Smooth muscle cell (in vitro differentiated cells): Measurements from ENCODE around the gene PRR35. TPM values are rescaled to one million over a fixed set of nuclear protein-coding genes. Genes with fewer than 3 reads are reported as not detected.

Source experiments
- DNase-seq: peaks from one replicate; lab custom pipeline; 2025; ENCODE audit not compliant: unreplicated experiment; lab: John Stamatoyannopoulos, UW
- H2AFZ ChIP-seq: fragments of 200-600 bp; sonication (generic); 2 replicates; pipeline ENCODE4 v1.6.0; 2016; ENCODE audit warnings: antibody characterized with exemption, low read depth, mild to moderate bottlenecking
- H3F3A ChIP-seq: fragments of 200-600 bp; sonication (generic); 2 replicates; pipeline ENCODE4 v1.6.0; 2017; ENCODE audit warnings: antibody characterized with exemption, low read depth
- H3K27ac ChIP-seq: fragments of 200-600 bp; sonication (generic); 2 replicates; pipeline ENCODE4 v1.5.1; 2016; ENCODE audit warnings: low read depth, mild to moderate bottlenecking
- H3K27me3 ChIP-seq: fragments of 200-600 bp; sonication (generic); 2 replicates; pipeline ENCODE4 v1.6.1; 2016; ENCODE audit warnings: low read depth, mild to moderate bottlenecking
- H3K36me3 ChIP-seq: fragments of 200-600 bp; sonication (generic); 2 replicates; pipeline ENCODE4 v1.5.1; 2016; ENCODE audit warnings: low read depth
- H3K4me1 ChIP-seq: fragments of 200-600 bp; sonication (generic); 2 replicates; pipeline ENCODE4 v1.5.1; 2016; ENCODE audit warnings: low read depth
- H3K4me2 ChIP-seq: fragments of 200-600 bp; sonication (generic); 2 replicates; pipeline ENCODE4 v1.6.0; 2016; ENCODE audit warnings: mild to moderate bottlenecking
- H3K4me3 ChIP-seq: fragments of 200-600 bp; sonication (generic); 2 replicates; pipeline ENCODE4 v1.5.1; 2016; ENCODE audit warnings: mild to moderate bottlenecking
- H3K79me2 ChIP-seq: fragments of 200-600 bp; sonication (generic); 2 replicates; pipeline ENCODE4 v1.6.0; 2016; ENCODE audit warnings: low read depth, mild to moderate bottlenecking
- H3K9ac ChIP-seq: fragments of 200-600 bp; sonication (generic); 2 replicates; pipeline ENCODE4 v1.6.0; 2016; ENCODE audit warnings: low read depth
- H3K9me3 ChIP-seq: fragments of 200-600 bp; sonication (generic); replicated peaks from 2 replicates; pipeline ENCODE4 v1.5.1; 2016; ENCODE audit warnings: low read depth
- H4K20me1 ChIP-seq: fragments of 200-600 bp; sonication (generic); 2 replicates; pipeline ENCODE4 v1.6.0; 2016; ENCODE audit warnings: low read depth
- WGBS: methylation state at CpG from one replicate; pipeline ENCODE4 v1.1.7; 2016; ENCODE audit warnings: low lambda C conversion rate; 5-methylcytosine and 5-hydroxymethylcytosine counted together
- polyA plus RNA-seq: library from polyadenylated mRNA; unstranded; fragments of >200 nt; fragmentation: Nextera tagmentation; extraction: Ambion mirVana; gene quantifications from 2 replicates; pipeline ENCODE4 v1.2.1, GENCODE V29; 2016
- total RNA-seq: library from RNA; depleted of rRNA; stranded (reverse); fragments of >200 nt; gene quantifications from 2 replicates; pipeline ENCODE4 v1.2.3, GENCODE V29; 2014
- TF ChIP-seq, protein P1 (sequence below): fragments of 200-600 bp; sonication (generic); IDR thresholded peaks from 2 replicates; pipeline ENCODE4 v1.5.1; 2017; ENCODE audit warnings: borderline replicate concordance, mild to moderate bottlenecking, antibody characterized with exemption; ENCODE audit not compliant: insufficient read depth, poor library complexity, severe bottlenecking

Gene PRR35
- total and polyA plus RNA-seq, 2 experiments from 2014 or later = not detected

DNA sequence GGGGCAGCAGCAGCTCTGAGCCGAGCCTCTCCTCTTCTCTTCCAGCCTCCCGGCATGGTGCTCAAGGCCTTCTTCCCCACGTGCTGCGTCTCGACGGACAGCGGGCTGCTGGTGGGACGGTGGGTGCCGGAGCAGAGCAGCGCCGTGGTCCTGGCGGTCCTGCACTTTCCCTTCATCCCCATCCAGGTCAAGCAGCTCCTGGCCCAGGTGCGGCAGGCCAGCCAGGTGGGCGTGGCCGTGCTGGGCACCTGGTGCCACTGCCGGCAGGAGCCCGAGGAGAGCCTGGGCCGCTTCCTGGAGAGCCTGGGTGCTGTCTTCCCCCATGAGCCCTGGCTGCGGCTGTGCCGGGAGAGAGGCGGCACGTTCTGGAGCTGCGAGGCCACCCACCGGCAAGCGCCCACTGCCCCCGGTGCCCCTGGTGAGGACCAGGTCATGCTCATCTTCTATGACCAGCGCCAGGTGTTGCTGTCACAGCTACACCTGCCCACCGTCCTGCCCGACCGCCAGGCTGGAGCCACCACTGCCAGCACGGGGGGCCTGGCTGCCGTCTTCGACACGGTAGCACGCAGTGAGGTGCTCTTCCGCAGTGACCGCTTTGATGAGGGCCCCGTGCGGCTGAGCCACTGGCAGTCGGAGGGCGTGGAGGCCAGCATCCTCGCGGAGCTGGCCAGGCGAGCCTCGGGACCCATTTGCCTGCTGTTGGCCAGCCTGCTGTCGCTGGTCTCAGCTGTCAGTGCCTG lies 14.0 kb downstream of the PRR35 start:
- Histone ChIP-seq H4K20me1 (peaks cover 18% of the 10 kb centered on the region), H3K4me1 (peaks cover 2% of the 10 kb centered on the region), H3K9me3 (no peaks in the 10 kb centered on the region), H3K79me2 (peaks cover 13% of the 10 kb centered on the region), H3K4me3 (no peak overlapping the region), H3K27ac (no peak overlapping the region), H3K4me2 (no peak overlapping the region), H3K27me3 (no peaks in the 10 kb centered on the region), H3K9ac (no peak overlapping the region), H3K36me3 (no peaks in the 10 kb centered on the region), H3F3A (no peaks in the 10 kb centered on the region), H2AFZ (no peak overlapping the region)
- no peak for DNase-seq
- 98% methylated on average over 46 of the region's 46 CpGs for WGBS
- TF ChIP-seq, protein P1, sequence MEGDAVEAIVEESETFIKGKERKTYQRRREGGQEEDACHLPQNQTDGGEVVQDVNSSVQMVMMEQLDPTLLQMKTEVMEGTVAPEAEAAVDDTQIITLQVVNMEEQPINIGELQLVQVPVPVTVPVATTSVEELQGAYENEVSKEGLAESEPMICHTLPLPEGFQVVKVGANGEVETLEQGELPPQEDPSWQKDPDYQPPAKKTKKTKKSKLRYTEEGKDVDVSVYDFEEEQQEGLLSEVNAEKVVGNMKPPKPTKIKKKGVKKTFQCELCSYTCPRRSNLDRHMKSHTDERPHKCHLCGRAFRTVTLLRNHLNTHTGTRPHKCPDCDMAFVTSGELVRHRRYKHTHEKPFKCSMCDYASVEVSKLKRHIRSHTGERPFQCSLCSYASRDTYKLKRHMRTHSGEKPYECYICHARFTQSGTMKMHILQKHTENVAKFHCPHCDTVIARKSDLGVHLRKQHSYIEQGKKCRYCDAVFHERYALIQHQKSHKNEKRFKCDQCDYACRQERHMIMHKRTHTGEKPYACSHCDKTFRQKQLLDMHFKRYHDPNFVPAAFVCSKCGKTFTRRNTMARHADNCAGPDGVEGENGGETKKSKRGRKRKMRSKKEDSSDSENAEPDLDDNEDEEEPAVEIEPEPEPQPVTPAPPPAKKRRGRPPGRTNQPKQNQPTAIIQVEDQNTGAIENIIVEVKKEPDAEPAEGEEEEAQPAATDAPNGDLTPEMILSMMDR = no peak

DNA sequence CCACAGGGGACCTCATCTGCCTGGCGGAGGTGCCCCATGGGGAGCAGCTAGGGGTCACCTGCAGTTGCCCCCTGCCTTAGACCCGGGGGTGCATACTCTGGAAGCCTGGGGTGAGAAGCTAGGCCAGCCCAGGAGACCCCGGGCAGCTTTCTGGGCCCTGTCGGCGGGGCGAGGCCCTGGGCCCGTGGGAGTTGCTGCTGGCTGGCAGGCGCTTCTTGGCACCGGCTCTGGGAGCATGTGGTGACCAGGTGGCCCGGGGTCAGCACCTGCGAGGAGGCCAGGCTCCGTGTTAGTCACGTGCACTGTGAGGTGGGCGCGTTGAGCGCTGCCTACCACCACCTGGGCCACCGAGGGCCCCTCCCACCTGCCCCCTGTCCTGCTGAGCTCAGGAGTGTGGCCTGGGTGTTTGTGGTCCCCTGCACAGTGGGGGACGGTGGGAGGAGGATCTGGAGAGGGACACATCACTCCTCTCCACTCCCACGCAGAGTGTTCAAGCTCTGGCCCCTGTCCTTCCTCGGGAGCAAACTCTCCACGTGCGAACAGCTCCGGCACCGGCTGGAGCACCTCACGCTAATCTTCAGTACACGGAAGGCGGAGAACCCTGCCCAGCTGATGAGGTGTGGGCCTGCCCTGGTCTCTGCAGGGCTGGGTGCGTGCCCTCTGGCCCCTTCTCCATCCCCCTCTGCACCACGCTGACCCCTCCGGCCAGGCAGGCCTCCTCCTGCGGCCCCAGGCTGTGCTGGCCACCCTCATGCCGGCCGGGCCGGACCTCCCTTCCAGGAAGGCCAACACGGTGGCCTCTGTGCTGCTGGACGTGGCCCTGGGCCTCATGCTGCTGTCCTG lies 15.4 kb downstream of the PRR35 start:
- H3K4me3 ChIP-seq = no peak overlapping the region
- no peaks in the 10 kb centered on the region for H3K36me3 ChIP-seq
- H3K4me2 ChIP-seq = no peak overlapping the region
- H3K27ac ChIP-seq = no peak overlapping the region
- DNase-seq = no peak
- no peak overlapping the region for H3K9ac ChIP-seq
- TF ChIP-seq, protein P1 = no peak
- no peaks in the 10 kb centered on the region for H3K4me1 ChIP-seq
- WGBS = 97% methylated on average over 27 of the region's 36 CpGs
- H3F3A ChIP-seq = no peaks in the 10 kb centered on the region
- H3K79me2 ChIP-seq = peaks cover 6% of the 10 kb centered on the region
- no peaks in the 10 kb centered on the region for H3K27me3 ChIP-seq
- no peak overlapping the region for H2AFZ ChIP-seq
- H3K9me3 ChIP-seq = no peaks in the 10 kb centered on the region
- peaks cover 16% of the 10 kb centered on the region for H4K20me1 ChIP-seq

DNA sequence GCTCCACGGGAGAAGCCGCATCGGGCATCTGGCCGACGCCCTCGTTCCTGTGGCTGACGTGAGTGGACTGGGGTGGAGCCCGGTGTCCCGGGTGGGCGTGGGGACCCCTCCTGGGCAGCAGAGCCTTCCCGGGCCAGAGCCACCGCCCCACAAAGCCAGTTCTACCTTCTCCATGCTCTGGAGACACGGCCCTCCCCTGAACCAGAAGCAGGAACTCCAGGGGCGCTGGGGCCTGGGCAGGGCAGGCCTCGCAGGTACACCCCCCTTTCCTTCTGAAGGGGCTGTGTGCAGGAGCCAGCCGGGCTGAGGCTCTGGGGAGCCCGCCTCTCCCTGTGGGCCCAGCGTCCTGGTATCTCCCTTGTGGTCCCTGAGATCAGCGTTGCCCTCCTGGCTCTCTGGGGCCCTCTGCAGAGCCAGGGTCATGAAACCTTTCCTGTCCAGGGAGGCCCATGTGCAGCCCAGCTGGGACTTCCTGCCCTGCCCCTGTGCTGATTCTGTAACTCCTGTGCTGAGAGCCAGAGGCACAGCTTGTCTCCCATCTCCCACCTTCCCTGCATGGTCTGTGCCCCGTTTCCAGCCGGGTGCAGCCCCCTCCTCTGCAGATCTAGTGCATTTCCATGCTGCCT lies 16.1 kb downstream of the PRR35 start:
- Histone ChIP-seq H3K4me1 (no peaks in the 10 kb centered on the region), H3F3A (no peaks in the 10 kb centered on the region), H3K79me2 (peaks cover 3% of the 10 kb centered on the region), H2AFZ (no peak overlapping the region), H4K20me1 (peaks cover 14% of the 10 kb centered on the region), H3K9me3 (no peaks in the 10 kb centered on the region), H3K27me3 (no peaks in the 10 kb centered on the region), H3K4me2 (no peak overlapping the region), H3K27ac (no peak overlapping the region), H3K4me3 (no peak overlapping the region), H3K9ac (no peak overlapping the region), H3K36me3 (no peaks in the 10 kb centered on the region)
- no peak for DNase-seq
- WGBS = 97% methylated on average over 21 of the region's 21 CpGs
- TF ChIP-seq, protein P1 = no peak
